CD4-positive, alpha-beta T cell treated with Interleukin-17A for 1 hour (primary cell): Measurements from ENCODE around the gene FAM163A.
"Not testable (repeated sequence)": the region's sequence is repeated elsewhere in the genome, so short reads cannot be mapped to it uniquely, and the experiment has no call there.

Source experiments
- DNase-seq: peaks from one replicate; pipeline ENCODE4 v3.0.0-alpha.2; 2020

FAM163A gene

GRCh38 chr1:179817789-179818188 is 74.7 kb downstream of the FAM163A start:
- DNase-seq, result no peak

GRCh38 chr1:179818260-179818659 is 75.2 kb downstream of the FAM163A start:
- DNase-seq, result no peak

- no peak for DNase-seq
Observed at GRCh38 chr1:179818743-179819173, 75.7 kb downstream of the FAM163A start.

GRCh38 chr1:179820226-179820970 is 77.3 kb downstream of the FAM163A start:
- no peak for DNase-seq

GRCh38 chr1:179821524-179821923 is 78.4 kb downstream of the FAM163A start:
- no peak for DNase-seq

GRCh38 chr1:179822065-179822464 is 79.0 kb downstream of the FAM163A start:
- DNase-seq, result no peak

- no peak for DNase-seq
Observed at GRCh38 chr1:179823693-179824092, 80.6 kb downstream of the FAM163A start.

- DNase-seq, result no peak
Observed at GRCh38 chr1:179824265-179824664, 81.2 kb downstream of the FAM163A start.

- no peak for DNase-seq
Observed at GRCh38 chr1:179825206-179825605, 82.1 kb downstream of the FAM163A start.

GRCh38 chr1:179825798-179826460 is 82.8 kb downstream of the FAM163A start:
- DNase-seq, result no peak

- no peak for DNase-seq
Observed at GRCh38 chr1:179826626-179827280, 83.7 kb downstream of the FAM163A start.

GRCh38 chr1:179828554-179829110 is 85.5 kb downstream of the FAM163A start:
- DNase-seq, result no peak

- no peak for DNase-seq
Observed at GRCh38 chr1:179831225-179831624, 88.1 kb downstream of the FAM163A start.

GRCh38 chr1:179831852-179832699 is 89.0 kb downstream of the FAM163A start:
- DNase-seq, result peak; percentile 35

GRCh38 chr1:179836686-179837445 is 93.8 kb downstream of the FAM163A start:
- DNase-seq, result not testable (repeated sequence)

- no peak for DNase-seq
Observed at GRCh38 chr1:179840107-179840506, 97.0 kb downstream of the FAM163A start.

- no peak for DNase-seq
Observed at GRCh38 chr1:179848233-179848632, 105.1 kb downstream of the FAM163A start.

- DNase-seq, result no peak
Observed at GRCh38 chr1:179853102-179853501, 110.0 kb downstream of the FAM163A start.

GRCh38 chr1:179855831-179856230 is 112.7 kb downstream of the FAM163A start:
- DNase-seq, result not testable (repeated sequence)

GRCh38 chr1:179856296-179856695 is 113.2 kb downstream of the FAM163A start:
- DNase-seq, result no peak

GRCh38 chr1:179857009-179857408 is 113.9 kb downstream of the FAM163A start:
- no peak for DNase-seq

- DNase-seq, result no peak
Observed at GRCh38 chr1:179860652-179861051, 117.6 kb downstream of the FAM163A start.
